GM21360 (cell line): Measurements from ENCODE around the gene SVBP.
A peak's percentile ranks its signal among the peaks of the same experiment; 100 is the strongest.

Source experiments
- ATAC-seq: cut with Tn5 transposase; IDR thresholded peaks from one replicate; pipeline ENCODE4 v1.9.1; 2021; ENCODE audit warnings: mild to moderate bottlenecking, moderate library complexity; ENCODE audit not compliant: unreplicated experiment

Gene SVBP

GRCh38 chr1:42765832-42766740 is 51.1 kb downstream of the SVBP start:
- ATAC-seq: peak; percentile 14

GRCh38 chr1:42765269-42765668 is 51.9 kb downstream of the SVBP start:
- no peak for ATAC-seq

GRCh38 chr1:42762269-42762668 is 54.9 kb downstream of the SVBP start:
- ATAC-seq: no peak

- no peak for ATAC-seq
Measured at GRCh38 chr1:42761567-42761966, 55.6 kb downstream of the SVBP start.

- no peak for ATAC-seq
Measured at GRCh38 chr1:42759114-42759513, 58.1 kb downstream of the SVBP start.

- ATAC-seq: no peak
Measured at GRCh38 chr1:42758641-42759040, 58.6 kb downstream of the SVBP start.

GRCh38 chr1:42757892-42758275 is 59.3 kb downstream of the SVBP start:
- ATAC-seq: no peak
